Measurements from ENCODE around the gene IMPDH1.
A peak's percentile ranks its signal among the peaks of the same experiment; 100 is the strongest.
"Not testable (repeated sequence)": the region's sequence is repeated elsewhere in the genome, so short reads cannot be mapped to it uniquely, and the experiment has no call there.

IMPDH1 gene

DNA sequence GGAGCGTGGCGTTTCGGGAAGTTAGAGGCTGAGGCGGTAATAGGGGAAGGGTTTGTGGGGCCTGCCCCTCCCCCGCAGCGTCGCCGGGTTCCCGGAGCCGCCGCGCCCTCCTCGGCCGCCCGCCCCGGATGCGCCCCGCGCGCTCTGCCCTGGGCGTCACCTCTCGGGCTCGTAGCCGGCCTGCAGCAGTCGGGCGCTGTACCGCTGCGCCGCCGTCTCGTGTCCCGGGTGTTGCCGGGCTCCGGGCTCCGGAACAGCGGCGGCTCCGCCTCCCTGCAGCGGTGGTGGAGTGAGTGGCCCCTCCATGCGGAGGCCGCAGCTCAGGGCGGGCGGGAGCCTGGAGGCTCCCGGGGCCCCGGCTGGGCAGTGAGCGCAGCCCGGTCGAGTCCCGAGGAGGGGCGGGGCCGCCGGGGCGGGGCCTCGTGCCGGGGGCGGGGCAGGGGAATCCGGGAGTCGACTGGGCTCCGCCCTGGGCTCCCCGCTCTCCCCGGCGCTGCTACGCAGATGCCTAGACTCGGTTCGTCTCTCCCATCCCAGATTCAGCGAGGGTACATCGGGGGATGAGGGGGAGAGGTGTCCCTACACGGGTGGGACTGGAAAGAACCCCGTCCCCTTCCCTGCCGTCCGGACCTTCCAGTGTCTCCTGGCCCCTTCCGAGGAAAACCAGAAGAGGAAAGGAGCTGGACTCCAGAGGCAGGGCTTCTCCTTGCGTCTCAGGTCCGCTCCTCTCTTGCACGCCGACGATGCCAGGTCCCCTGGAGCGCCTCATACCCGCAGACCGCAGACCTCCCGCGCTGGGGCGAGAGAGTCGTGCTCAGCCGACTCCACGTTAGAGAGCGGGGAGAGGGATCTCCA, at the start of gene IMPDH1:
Gene IMPDH1 (minus strand): TSS at position 387 of the 855 bp plus-strand sequence. CDS start 81 bp downstream, at position 306.
- DNase-seq (ENCODE audit: low spot score): peak; percentile 93

DNA sequence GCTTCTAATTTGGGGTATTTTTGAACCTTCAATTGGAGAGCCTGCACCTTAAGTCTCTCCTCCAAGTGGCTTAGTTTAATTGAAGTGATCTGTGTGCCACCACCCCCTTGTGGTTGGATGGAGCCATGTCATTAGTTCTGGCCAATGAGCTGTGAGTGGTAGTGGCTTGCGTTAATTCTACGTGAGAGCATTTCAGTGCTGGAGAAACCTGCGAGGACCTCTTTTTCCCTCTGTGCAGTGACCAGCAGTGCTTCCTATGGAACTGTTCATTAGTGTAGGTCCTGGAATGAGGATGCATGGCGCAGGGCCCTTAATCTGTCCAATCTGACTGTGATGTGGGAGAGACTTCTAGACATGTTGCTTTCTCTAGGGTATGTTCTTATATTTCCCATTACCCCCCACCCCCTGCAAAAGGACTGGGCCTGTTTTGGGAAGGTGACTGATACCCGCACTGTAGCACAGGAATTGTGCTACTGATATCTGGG, 49.7 kb upstream of the IMPDH1 start:
- DNase-seq (ENCODE audit: low spot score): peak; percentile 79

DNA sequence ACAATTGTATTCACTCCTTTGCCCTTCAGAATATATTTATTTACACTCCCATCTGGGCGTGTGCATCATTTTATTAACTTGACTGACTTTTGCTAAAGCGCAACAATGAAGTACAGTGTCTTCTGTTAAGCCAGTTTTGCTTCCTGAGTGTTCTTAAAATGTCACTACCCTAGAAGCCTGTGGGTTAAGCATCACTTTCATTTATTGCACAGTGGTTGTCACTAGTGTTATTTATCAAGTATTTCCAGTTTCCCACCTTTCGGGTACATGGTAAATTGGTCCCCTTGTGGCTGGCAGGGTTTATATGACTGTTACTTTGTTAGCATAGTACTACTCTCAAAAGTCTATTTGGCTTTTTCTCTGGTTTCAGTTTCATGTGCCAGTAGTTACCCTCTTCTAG, 49.2 kb upstream of the IMPDH1 start:
- no peak for DNase-seq (ENCODE audit: low spot score)

DNA sequence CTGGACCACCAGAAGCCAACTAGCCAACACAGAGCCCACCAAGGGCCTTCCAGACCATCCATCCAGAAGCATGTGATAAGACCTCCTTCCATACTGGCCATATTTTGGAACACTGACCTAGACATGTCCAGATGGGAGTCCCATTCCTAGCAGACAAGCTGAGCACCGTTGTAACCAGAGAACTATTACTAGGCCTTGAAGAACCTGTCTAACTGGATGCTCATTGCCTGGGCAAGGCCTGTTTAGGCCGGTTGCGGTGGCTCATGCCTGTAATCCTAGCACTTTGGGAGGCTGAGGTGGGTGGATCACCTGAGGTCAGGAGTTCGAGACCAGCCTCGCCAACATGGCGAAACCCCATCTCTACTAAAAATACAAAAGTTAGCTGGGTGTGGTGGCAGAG, 47.6 kb upstream of the IMPDH1 start:
- not testable (repeated sequence) for DNase-seq (ENCODE audit: low spot score)

DNA sequence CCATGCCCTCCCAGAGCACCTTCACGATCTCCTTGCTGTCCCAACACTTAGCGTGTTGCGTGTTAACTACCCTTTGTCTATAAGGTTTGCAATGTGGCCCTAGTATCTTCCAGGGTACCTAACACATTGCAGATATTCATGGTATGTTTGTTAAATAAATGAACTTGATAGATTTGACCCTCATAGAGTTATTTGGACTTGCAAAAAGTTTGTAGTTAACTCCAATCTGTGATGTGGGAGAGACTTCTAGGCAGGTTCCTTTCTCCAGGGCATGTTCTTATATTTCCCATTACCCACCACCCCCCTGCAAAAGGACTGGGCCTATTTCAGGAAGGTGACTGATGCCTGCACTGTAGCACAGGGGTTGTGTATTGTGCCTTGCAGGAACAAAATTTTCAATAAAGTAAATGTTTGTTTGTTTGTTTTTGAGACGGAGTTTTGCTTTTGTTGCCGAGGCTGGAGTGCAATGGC, 46.5 kb upstream of the IMPDH1 start:
- no peak for DNase-seq (ENCODE audit: low spot score)

DNA sequence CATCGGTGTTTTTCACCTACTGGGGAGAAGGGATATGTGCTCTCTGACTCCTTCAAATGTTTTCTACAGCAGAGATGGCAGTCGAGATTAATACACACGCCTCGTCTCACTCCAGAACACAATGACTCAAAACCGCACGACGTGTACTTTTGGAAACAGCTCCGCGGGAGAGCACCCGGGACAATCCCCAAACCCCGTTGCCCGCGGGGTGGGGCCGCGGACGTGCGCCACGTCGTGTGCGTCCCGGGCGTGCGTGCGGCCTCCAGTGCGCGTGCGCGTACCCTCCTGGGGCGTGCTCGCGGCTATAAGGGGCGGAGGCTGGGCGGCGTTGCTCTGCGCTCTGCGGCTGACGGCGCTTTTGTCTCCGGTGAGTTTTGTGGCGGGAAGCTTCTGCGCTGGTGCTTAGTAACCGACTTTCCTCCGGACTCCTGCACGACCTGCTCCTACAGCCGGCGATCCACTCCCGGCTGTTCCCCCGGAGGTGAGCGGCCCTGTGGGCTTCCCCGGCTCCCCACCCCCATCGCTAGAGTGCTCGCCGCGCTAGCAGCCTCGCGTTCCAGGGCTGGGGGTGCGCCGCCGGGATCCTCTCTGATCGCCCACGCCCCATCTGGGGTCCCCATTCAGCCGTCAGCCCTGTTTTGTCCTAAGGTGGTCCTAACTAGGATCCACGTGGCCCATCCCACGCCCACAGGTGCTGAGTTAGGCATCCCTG, 45.9 kb upstream of the IMPDH1 start, which contains the start of gene HILPDA:
Gene HILPDA (plus strand): TSS at position 336 of the 712 bp plus-strand sequence. CDS start 1,391 bp downstream, outside the sequence.
- peak; percentile 98 for DNase-seq (ENCODE audit: low spot score)

DNA sequence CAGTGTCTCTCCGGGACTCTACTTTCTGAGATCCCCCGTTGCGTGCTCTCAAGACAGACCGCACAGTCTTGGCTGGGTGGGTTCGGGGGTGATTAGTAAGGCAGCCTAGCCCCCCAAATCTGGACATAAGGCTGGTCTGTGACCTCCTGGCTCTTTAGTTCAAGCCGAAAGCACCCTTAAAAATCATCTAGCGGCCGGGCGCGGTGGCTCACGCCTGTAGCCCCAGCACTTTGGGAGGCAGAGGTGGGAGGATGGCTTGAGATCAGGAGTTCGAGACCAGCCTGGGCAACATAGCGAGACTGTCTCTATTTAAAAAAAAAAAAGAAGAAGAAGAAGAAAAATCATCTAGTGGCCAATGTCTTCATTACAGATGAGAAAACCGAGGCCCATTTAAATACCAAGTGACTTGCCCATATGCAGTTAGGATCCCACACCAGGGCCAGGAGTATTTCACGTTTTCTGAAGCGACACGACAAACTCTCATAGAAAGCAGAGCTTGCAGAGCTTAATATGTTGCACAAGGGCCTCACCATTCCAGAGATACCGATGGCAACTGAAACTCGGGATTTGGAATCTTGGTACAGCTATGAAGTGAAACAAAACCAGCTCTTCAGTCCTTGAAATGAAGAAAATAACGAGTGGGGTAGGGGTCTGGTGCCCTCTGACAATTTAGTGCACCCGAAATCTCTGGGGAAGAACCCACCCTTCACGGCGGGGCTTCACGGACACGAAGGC, 45.2 kb upstream of the IMPDH1 start:
- peak; percentile 44 for DNase-seq (ENCODE audit: low spot score)

DNA sequence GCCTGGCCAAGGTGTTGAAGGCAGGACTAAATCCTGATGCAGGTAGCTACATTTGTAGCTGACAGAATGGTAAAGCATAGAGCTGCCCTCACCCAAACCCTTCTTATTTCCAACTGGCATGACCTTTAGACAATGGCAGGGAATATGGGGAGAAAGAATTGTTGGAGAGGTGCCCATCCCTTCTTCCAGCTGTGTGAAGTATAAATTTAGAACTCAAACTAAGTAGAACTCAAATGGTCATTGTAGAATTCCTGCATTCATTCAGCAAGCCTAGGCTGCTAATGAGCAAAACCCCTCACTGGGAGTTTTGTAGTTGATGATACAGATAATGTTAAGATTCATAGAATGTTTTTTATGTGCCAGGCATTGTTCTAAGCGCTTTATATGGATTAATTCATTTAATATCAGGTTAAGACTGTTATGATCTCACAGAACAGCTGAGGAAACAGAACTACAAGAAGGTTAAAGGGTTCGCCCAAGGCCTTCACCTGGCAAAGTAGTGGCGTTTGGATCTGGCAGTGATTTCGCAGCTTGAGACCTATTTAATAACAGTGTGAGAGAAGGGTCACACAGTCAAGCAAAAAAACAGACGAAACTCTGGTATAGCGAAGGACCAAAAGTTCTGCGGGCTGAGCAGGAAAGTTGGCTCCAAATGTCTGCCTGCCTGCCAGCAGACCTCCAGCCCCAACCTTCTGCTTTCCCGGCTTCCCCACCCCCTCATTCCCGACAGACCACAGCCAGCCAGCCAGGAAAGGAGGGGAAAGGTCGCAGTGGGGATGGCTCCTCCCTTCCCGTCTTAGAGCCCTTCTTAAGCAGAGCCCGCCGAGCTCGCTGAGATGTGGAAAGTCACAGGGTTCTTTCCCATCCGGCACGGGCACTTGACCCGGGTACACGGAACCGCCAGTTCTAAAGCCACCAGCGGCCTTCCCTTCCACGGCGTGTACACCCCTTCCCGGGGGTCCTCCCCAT, 44.3 kb upstream of the IMPDH1 start:
- DNase-seq (ENCODE audit: low spot score): no peak

DNA sequence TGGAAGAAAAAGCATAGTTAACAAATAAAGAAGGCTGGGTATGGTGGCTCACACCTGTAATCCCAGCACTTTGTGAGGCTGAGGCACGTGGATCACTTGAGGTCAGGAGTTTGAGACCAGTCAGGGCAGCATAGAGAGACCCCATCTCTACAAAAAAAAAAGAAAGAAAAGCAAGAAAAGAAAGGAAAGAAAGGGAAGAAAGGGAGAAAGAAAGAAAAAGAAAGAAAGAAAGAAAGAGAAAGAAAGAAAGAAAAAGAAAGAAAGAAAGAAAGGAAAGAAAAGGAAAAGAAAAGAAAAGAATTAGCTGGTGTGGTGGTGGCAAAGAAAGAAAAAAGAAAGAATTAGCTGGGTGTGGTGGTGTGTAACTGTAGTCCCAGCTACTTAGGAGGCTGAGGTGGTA, 42.8 kb upstream of the IMPDH1 start:
- no peak for DNase-seq (ENCODE audit: low spot score)

DNA sequence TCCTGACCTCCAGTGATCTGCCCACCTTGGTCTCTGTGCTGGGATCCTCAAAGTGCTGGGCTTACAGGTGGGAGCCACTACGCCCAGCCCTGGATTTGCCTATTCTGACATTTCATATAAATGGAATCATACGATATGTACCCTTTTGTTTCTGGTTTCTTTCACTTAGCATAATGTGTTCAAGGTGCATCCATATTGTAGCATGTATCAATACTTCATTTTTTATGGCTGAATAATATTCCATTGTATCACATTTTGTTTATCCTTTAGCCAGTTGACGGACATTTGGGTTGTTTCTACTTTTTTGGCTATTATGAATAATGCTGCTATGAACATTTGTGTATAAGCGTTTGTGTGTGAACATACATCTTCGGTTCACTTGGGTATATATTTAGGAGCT, 41.1 kb upstream of the IMPDH1 start:
- DNase-seq (ENCODE audit: low spot score): no peak

DNA sequence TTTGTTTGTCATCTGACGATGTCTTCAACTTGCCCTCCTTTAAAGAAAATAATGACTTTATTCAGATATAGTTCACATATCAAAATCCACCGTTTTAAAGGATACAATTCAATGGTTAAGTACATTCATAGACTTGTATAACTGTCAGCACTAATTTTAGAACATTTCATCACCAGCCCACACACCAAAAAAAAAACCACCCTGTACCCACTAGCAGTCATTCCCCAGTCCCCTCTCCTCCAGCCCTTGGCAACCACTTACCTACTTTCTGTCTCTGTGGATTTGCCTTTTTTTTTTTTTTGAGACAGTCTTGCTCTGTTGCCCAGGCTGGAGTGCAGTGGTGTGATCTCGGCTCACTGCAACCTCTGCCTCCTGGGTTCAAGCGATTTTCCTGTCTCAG, 40.6 kb upstream of the IMPDH1 start:
- no peak for DNase-seq (ENCODE audit: low spot score)

DNA sequence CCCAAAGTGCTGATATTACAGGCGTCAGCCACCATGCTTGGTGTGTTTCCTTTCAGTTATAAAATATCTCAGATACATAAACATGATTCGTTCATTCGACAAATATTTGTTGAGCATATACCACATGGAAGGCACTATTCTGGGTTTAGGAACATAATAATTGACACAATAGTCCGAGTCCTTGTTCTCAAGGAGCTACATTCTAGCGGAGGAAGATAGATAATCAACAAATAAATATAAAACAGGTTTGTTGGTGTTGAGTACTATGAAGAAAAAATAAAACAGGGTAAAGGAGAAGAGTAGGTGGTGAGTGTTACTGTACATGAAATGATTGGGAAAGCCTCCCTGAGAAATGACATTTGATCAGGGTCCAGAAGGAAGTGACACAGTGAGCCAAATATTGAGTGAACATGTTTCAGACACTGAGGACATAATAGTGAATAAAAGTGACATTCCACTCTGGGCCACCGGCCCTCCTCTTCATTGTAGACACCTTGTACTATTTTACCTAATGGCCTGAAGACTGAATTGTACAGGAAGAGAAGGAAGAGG, 39.0 kb upstream of the IMPDH1 start:
- no peak for DNase-seq (ENCODE audit: low spot score)

DNA sequence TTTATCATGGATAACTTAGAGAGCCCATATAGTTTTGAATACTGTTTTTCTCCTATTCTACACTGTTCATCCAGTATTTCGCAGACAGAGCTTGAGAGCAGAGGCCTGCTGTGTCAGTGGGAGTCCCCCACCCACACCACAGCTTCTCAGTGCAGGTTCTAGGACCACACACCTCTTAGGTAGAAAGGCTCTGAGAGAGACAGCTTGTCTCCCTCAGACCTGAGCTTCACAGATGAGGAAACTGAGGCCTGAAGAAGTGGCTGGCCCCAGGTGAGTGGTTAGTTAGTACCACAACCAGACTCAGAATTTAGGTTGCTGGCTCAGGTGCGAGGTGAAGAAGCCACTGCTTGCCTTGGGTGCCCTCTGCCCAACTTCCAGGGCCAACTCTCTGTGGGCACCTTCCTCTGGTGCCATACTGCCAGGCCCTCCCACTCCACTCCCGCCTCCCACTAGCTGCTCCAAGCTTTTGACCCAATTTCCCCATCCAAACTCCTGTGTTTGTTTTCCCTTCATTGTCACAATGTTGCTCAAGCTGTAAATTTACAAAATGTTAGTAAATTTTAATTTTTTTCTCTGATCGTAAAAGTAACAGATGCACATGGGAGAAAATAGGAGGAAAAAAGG, 38.3 kb upstream of the IMPDH1 start:
- DNase-seq (ENCODE audit: low spot score): no peak

DNA sequence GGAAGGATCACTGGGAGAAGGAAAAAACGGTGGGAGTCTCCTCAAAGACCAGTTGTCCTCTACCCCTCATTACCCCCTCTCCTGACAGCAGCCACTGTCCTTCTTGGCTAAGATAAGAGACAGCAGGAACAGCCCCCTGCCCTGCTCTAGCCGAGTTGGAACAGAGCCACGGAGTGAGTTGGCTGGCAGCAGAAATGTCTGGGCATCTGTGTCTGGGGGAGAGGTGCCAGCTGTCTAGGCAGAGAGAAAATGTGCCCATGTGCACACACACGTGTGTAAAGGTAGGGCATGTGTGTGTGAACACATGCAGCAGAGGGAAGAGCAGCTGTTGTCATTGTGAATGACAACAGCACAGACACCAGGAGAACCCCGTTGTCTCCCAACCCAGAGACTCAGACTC, 36.5 kb upstream of the IMPDH1 start:
- no peak for DNase-seq (ENCODE audit: low spot score)

DNA sequence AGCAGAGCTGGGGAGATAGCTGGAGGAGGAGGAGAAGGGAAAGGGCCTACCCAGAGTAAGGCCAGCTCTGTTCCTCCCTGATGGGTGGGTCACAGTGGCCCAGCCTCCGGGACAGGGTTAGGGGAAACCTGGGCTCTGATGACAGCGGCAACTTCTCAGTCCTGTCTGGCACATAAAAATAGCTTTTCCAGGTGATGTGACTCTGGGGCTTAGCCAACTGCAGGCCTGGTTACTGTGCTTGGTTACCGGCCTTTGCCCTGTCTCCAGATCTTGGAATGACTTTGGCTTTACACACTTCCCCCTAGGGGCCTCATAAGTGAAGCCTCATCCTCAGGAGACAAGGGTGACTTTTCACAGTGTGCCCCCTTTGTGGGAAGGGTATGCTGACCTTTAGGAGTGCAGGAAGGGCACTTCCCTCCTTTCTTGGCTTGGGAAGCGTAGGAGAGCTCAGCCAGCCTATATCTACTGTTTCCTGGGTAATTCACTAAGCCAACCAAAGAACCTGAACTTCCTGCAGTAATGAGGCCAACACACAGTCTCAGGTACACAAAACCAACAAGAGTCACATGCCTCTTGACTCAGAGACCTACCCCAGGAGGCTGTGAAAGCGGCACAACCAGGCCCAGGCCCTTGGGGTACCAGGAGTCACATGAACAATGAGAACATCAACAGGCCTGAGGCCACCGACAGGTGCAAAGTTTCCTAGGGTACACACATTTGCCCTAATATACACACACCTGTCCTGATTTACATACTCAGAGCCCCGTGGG, 34.2 kb upstream of the IMPDH1 start:
- peak; percentile 57 for DNase-seq (ENCODE audit: low spot score)

DNA sequence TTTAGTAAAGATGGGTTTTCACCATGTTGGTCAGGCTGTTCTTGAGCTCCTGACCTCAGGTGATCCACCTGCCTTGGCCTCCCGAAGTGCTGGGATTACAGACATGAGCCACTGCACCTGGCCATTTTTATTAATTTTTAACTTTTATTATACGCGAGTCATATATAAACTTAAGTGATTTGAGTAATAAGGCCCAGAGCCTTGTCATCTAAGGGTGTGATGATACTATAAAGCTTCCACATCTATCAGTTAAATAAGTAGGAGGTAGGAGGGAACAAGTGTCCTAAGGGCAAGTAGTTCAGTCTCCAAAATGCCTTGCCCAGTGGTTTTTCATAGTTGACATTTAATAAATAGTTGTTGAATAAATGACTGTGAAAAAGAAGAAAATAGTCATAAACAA, 32.6 kb upstream of the IMPDH1 start:
- no peak for DNase-seq (ENCODE audit: low spot score)

DNA sequence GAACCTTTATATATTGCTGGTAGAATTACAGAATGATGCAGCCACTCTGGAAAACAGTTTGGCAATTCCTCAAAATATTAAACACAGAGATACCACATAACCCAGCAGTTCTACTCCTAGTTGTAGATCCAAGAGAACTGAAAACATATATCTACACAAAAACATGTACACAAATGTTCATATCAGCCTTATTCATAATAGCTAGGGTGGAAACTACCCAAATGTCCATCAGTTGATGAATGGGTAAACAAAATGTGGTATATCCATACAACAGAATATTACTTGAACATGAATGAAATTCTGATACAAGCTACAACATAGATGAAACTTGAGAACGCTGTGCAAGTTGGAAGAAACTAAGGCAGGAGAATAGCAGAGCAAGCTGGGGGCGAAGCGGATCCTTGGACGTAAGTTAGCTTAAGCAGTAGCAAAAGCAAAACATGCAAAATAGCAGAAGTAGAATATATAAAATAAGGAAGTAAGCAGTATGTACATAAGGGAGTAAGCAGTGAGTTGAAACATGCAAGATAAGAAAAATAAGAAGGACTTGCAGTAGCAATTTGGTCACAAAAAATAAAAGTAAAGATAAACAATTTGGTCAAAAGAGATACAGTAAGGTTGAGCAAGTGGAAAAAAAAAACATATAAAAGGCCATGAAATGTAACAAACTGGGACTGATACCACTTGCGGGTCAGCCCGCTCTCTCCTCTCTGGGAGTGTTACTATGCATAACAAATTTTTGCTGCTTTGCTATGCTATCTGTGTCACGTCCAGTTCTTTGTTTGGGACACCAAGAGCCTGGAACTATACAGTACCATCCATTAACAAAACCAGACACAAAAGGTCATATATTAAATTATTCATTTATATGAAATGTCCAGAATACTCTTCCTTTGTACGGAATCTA, 27.9 kb upstream of the IMPDH1 start:
- peak; percentile 69 for DNase-seq (ENCODE audit: low spot score)

DNA sequence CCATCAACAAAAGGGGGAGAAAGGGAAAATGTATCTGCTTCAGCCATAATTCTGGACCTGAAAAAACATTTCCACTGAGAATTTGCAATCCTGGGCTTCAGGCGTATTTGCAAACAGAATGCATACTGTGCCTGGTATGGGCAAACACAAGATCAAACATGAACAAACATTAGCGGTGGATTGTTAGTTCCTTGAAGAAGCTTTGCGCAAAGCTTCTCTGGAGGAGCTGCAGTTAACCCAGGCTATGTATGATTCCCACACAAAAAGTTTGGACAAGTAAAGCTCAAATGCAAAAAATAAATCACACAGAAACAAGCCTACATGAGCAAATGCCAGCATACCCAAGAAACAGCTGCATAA, 25.5 kb upstream of the IMPDH1 start:
- DNase-seq (ENCODE audit: low spot score): no peak
